HepG2 (cell line): ENCODE measurements around the gene PTK7. TPM values are rescaled to one million over a fixed set of nuclear protein-coding genes. Genes with fewer than 3 reads are reported as not detected.

Experiments used
- ATF6 ChIP-seq: sonication (generic); formaldehyde crosslinking; conservative IDR thresholded peaks from 2 replicates; pipeline ENCODE4 v1.4.0; 2020; ENCODE audit warnings: missing genetic modification reagents
- ATF7 ChIP-seq, 2 experiments: fragments of 450-650 bp in 1 of 2; sonication (generic) in 1 of 2; formaldehyde crosslinking in 1 of 2; IDR thresholded peaks; 2 replicates each; pipeline versions ENCODE4 v1.4.0 to v1.6.1; 2016 to 2020; ENCODE audit warnings: antibody characterized with exemption in 1 of 2, mild to moderate bottlenecking in 1 of 2, missing genetic modification reagents in 1 of 2
- CCAR2 ChIP-seq: fragments of 200-400 bp; formaldehyde crosslinking; optimal IDR thresholded peaks from 2 replicates; pipeline ENCODE3; 2018; ENCODE audit warnings: low read depth, mild to moderate bottlenecking, low read length, moderate library complexity
- CERS6 ChIP-seq: sonication (generic); formaldehyde crosslinking; IDR thresholded peaks from 2 replicates; pipeline ENCODE4 v1.5.0; 2020; ENCODE audit warnings: missing genetic modification reagents
- FOXA1 ChIP-seq, 2 experiments: fragments of 450-650 bp in 1 of 2; sonication (generic) in 1 of 2; formaldehyde crosslinking in 1 of 2; IDR thresholded peaks; 2 replicates each; pipeline versions ENCODE4 v1.4.0 to v1.6.1; 2016 to 2020; ENCODE audit warnings: missing genetic modification reagents in 1 of 2
- HMGA1 ChIP-seq: sonication (generic); formaldehyde crosslinking; conservative IDR thresholded peaks from 2 replicates; pipeline ENCODE4 v1.4.0; 2020; ENCODE audit warnings: missing genetic modification reagents
- HOXA9 ChIP-seq: sonication (generic); formaldehyde crosslinking; IDR thresholded peaks from 2 replicates; pipeline ENCODE4 v1.8.1; 2022; ENCODE audit warnings: missing genetic modification reagents, mild to moderate bottlenecking, moderate library complexity, borderline replicate concordance
- IKZF5 ChIP-seq: IDR thresholded peaks from 2 replicates; pipeline ENCODE4 v1.6.1; 2018; ENCODE audit warnings: missing genetic modification reagents, mild to moderate bottlenecking, missing compliant biosample characterization
- ISL2 ChIP-seq: sonication (generic); formaldehyde crosslinking; IDR thresholded peaks from 2 replicates; pipeline ENCODE4 v1.5.0; 2020; ENCODE audit warnings: missing genetic modification reagents
- NCOR1 ChIP-seq: fragments of 200-600 bp; sonication (generic); IDR thresholded peaks from 2 replicates; pipeline ENCODE4 v1.7.0; 2017; ENCODE audit warnings: antibody characterized with exemption, low read length, borderline replicate concordance
- NR2F2 ChIP-seq: IDR thresholded peaks from 2 replicates; pipeline ENCODE4 v1.6.1; 2012; ENCODE audit warnings: low read depth, inconsistent platforms, borderline replicate concordance
- POLR2AphosphoS5 ChIP-seq: IDR thresholded peaks from 2 replicates; pipeline ENCODE4 v1.6.1; 2012; ENCODE audit warnings: low read depth, low read length
- SKIL ChIP-seq: sonication (generic); formaldehyde crosslinking; IDR thresholded peaks from 2 replicates; pipeline ENCODE4 v1.8.0; 2022; ENCODE audit warnings: missing genetic modification reagents, mild to moderate bottlenecking, moderate library complexity, borderline replicate concordance
- ZEB1 ChIP-seq: IDR thresholded peaks from 2 replicates; pipeline ENCODE4 v1.6.1; 2012; ENCODE audit warnings: mild to moderate bottlenecking, low read depth, inconsistent platforms; ENCODE audit not compliant: insufficient replicate concordance
- ZNF124 ChIP-seq: sonication (generic); formaldehyde crosslinking; IDR thresholded peaks from 2 replicates; pipeline ENCODE4 v1.4.0; 2020; ENCODE audit warnings: missing genetic modification reagents
- ZNF274 ChIP-seq: sonication (generic); formaldehyde crosslinking; IDR thresholded peaks from 2 replicates; pipeline ENCODE4 v1.5.1; 2020; ENCODE audit warnings: mild to moderate bottlenecking, missing genetic modification reagents
- ZNF276 ChIP-seq: sonication (generic); formaldehyde crosslinking; IDR thresholded peaks from 2 replicates; pipeline ENCODE4 v1.4.0; 2020; ENCODE audit warnings: mild to moderate bottlenecking, low read depth, missing genetic modification reagents
- ZNF557 ChIP-seq: sonication (generic); formaldehyde crosslinking; IDR thresholded peaks from 2 replicates; pipeline ENCODE4 v1.4.0; 2020; ENCODE audit warnings: missing genetic modification reagents
- ZNF614 ChIP-seq: IDR thresholded peaks from 2 replicates; pipeline ENCODE4 v1.6.1; 2018; ENCODE audit warnings: missing biosample characterization, missing genetic modification reagents, inconsistent platforms, borderline replicate concordance
- ZNF7 ChIP-seq: IDR thresholded peaks from 2 replicates; pipeline ENCODE4 v1.6.1; 2016; ENCODE audit warnings: missing biosample characterization, missing genetic modification reagents
- ZNF790 ChIP-seq: sonication (generic); formaldehyde crosslinking; IDR thresholded peaks from 2 replicates; pipeline ENCODE4 v1.8.0; 2022; ENCODE audit warnings: missing genetic modification reagents, mild to moderate bottlenecking, borderline replicate concordance
- polyA plus RNA-seq, 8 experiments: library from polyadenylated mRNA; depleted of rRNA in 3 of 8; stranded (reverse) in 7 of 8; unstranded in 1 of 8; fragments of >200 nt; fragmentation: Illumina TruSeq in 4 of 8; extraction: Trizol in 4 of 8; gene quantifications; 2 replicates each; pipeline versions ENCODE4 v1.2.1 to v1.2.3, GENCODE V29; 2011 to 2016; ENCODE audit warnings: low read depth in 4 of 8, missing spikeins in 1 of 8, mixed read lengths in 1 of 8; ENCODE audit not compliant: insufficient read depth in 1 of 8
- total RNA-seq, 5 experiments: library from RNA; depleted of rRNA; stranded (reverse); fragments of >200 nt; fragmentation: Illumina TruSeq; extraction: Trizol; gene quantifications; 2 replicates each; pipeline ENCODE4 v1.2.3, GENCODE V29; 2016; ENCODE audit warnings: low read depth in 1 of 5

Gene PTK7
- total and polyA plus RNA-seq, 2 of the 13 experiments (the other 11 are each of a cell fraction or from before 2014, with no cell fraction given), result 98.5 to 99.8 TPM

- TF ChIP-seq HMGA1 (CRISPR knock-in tag) (no peak), CERS6 (CRISPR knock-in tag) (no peak), ZNF7 (CRISPR knock-in tag) (no peak), ZNF276 (CRISPR knock-in tag) (no peak), POLR2AphosphoS5 (peak; percentile 64), ZNF124 (CRISPR knock-in tag) (peak; percentile 31; the same call in 1 of the 2 replicates), CCAR2 (no peak), ZNF557 (no peak), ZNF614 (peak; percentile 71; the same call in 1 of the 2 replicates), ZNF274 (CRISPR knock-in tag) (no peak), ATF6 (CRISPR knock-in tag) (no peak), ZNF790 (CRISPR knock-in tag) (no peak), IKZF5 (peak; percentile 83), ATF7 (IDR thresholded peaks at IDR 0.05) (no peak), ATF7 (CRISPR knock-in tag; IDR thresholded peaks at IDR 0.05) (no peak), ZEB1 (no peak), SKIL (no peak; the same call in 1 of the 2 replicates), FOXA1 (IDR thresholded peaks at IDR 0.05) (peak; percentile 48; the same call in 1 of the 2 replicates), FOXA1 (CRISPR knock-in tag; IDR thresholded peaks at IDR 0.05) (peak; percentile 97), NCOR1 (peak; percentile 34; the same call in 1 of the 2 replicates), HOXA9 (CRISPR knock-in tag) (no peak), ISL2 (peak; percentile 95), NR2F2 (peak; percentile 65; the same call in 1 of the 2 replicates)
Measured at GRCh38 chr6:43089874-43090558, 13.9 kb downstream of the PTK7 start (continued).
